Gastroesophageal sphincter (tissue), 3 donors: ENCODE data around the gene NUP155.
"Not testable (repeated sequence)": the region's sequence is repeated elsewhere in the genome, so short reads cannot be mapped to it uniquely, and the experiment has no call there.

Source experiments
- POLR2AphosphoS5 ChIP-seq: sonication (generic); formaldehyde crosslinking; IDR thresholded peaks from one replicate; pipeline ENCODE4 v1.6.1; 2017; ENCODE audit warnings: antibody characterized with exemption
- TF ChIP-seq, protein P1 (sequence below), 4 experiments: fragments of 200-600 bp in 2 of 4; fragments of 450-650 bp in 2 of 4; sonication (generic) in 1 of 4; IDR thresholded peaks; one replicate each; pipeline ENCODE4 v1.5.1; 2017 to 2019; ENCODE audit warnings: antibody characterized with exemption in 4 of 4, mild to moderate bottlenecking in 2 of 4, moderate library complexity in 2 of 4

- TF ChIP-seq, protein P1, sequence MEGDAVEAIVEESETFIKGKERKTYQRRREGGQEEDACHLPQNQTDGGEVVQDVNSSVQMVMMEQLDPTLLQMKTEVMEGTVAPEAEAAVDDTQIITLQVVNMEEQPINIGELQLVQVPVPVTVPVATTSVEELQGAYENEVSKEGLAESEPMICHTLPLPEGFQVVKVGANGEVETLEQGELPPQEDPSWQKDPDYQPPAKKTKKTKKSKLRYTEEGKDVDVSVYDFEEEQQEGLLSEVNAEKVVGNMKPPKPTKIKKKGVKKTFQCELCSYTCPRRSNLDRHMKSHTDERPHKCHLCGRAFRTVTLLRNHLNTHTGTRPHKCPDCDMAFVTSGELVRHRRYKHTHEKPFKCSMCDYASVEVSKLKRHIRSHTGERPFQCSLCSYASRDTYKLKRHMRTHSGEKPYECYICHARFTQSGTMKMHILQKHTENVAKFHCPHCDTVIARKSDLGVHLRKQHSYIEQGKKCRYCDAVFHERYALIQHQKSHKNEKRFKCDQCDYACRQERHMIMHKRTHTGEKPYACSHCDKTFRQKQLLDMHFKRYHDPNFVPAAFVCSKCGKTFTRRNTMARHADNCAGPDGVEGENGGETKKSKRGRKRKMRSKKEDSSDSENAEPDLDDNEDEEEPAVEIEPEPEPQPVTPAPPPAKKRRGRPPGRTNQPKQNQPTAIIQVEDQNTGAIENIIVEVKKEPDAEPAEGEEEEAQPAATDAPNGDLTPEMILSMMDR (IDR thresholded peaks at IDR 0.05), result not testable (repeated sequence)
- TF ChIP-seq POLR2AphosphoS5, result not testable (repeated sequence)
These were observed 44.5 kb upstream of the NUP155 start for GRCh38 chr5:37415456-37415855.
